GM18870 (cell line): Measurements from ENCODE around the gene YPEL3.
"Not testable (repeated sequence)": the region's sequence is repeated elsewhere in the genome, so short reads cannot be mapped to it uniquely, and the experiment has no call there.

Experiments
- ATAC-seq: cut with Tn5 transposase; IDR thresholded peaks from one replicate; pipeline ENCODE4 v1.9.1; 2021; ENCODE audit warnings: moderate library complexity; ENCODE audit not compliant: unreplicated experiment

The YPEL3 gene

GRCh38 chr16:30096105-30096861, at the start of gene YPEL3:
YPEL3 (minus strand) TSS chr16:30096213; CDS start chr16:30095482, 731 bp downstream.
- ATAC-seq: no peak

GRCh38 chr16:30145657-30146056, 49.6 kb upstream of the YPEL3 start:
- ATAC-seq: no peak

- no peak for ATAC-seq
Measured at GRCh38 chr16:30144917-30145316, 48.9 kb upstream of the YPEL3 start.

- no peak for ATAC-seq
Measured at GRCh38 chr16:30144017-30144416, 48.0 kb upstream of the YPEL3 start.

GRCh38 chr16:30143347-30143702, 47.3 kb upstream of the YPEL3 start:
- ATAC-seq: no peak

- ATAC-seq: no peak
Measured at GRCh38 chr16:30142672-30143346, 46.8 kb upstream of the YPEL3 start.

- ATAC-seq: no peak
Measured at GRCh38 chr16:30141750-30142149, 45.7 kb upstream of the YPEL3 start.

- ATAC-seq: no peak
Measured at GRCh38 chr16:30139583-30140481, 43.8 kb upstream of the YPEL3 start.

GRCh38 chr16:30137897-30138296, 41.9 kb upstream of the YPEL3 start:
- ATAC-seq: no peak

- ATAC-seq: no peak
Measured at GRCh38 chr16:30136971-30137605, 41.1 kb upstream of the YPEL3 start.

GRCh38 chr16:30132591-30132990, 36.6 kb upstream of the YPEL3 start:
- ATAC-seq: no peak

- no peak for ATAC-seq
Measured at GRCh38 chr16:30131869-30132475, 36.0 kb upstream of the YPEL3 start.

GRCh38 chr16:30127993-30128392, 32.0 kb upstream of the YPEL3 start:
- ATAC-seq: no peak

GRCh38 chr16:30125690-30126089, 29.7 kb upstream of the YPEL3 start:
- ATAC-seq: not testable (repeated sequence)

GRCh38 chr16:30124985-30125379, 29.0 kb upstream of the YPEL3 start:
- no peak for ATAC-seq

GRCh38 chr16:30122604-30123160, 26.7 kb upstream of the YPEL3 start:
- ATAC-seq: no peak

GRCh38 chr16:30121741-30122571, 25.9 kb upstream of the YPEL3 start:
- no peak for ATAC-seq

- no peak for ATAC-seq
Measured at GRCh38 chr16:30120340-30121105, 24.5 kb upstream of the YPEL3 start.

GRCh38 chr16:30119428-30119827, 23.4 kb upstream of the YPEL3 start:
- ATAC-seq: no peak
